22Rv1 (cell line): ENCODE measurements around the gene MFN2.

Experiments used
- ZFX ChIP-seq: fragments of 450-650 bp; IDR thresholded peaks from 2 replicates; pipeline ENCODE4 v1.6.1; 2017; ENCODE audit warnings: antibody characterized with exemption, borderline replicate concordance
- TF ChIP-seq, protein P1 (sequence below): fragments of 450-650 bp; IDR thresholded peaks from 2 replicates; pipeline ENCODE4 v1.5.1; 2017; ENCODE audit warnings: mild to moderate bottlenecking

DNA sequence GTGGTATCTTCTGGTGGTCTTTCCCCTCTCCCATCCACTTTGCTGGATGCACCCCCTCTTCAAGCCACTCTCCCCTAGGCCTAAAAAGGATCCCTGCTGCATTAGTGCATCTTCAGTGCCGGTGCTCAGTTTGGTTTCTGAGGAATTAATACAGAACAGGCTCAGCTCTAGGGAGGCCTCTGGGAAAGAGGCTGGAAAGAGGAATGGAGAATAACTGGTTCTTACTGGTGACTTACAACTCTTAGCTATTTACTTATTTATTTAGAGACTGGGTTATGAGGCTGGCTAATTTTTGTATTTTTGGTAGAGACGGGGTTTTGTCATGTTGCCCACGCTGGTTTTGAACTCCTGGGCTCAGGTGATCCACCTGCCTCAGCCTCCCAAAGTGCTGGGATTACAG lies 19.0 kb downstream of the MFN2 start:
- TF ChIP-seq, protein P1, sequence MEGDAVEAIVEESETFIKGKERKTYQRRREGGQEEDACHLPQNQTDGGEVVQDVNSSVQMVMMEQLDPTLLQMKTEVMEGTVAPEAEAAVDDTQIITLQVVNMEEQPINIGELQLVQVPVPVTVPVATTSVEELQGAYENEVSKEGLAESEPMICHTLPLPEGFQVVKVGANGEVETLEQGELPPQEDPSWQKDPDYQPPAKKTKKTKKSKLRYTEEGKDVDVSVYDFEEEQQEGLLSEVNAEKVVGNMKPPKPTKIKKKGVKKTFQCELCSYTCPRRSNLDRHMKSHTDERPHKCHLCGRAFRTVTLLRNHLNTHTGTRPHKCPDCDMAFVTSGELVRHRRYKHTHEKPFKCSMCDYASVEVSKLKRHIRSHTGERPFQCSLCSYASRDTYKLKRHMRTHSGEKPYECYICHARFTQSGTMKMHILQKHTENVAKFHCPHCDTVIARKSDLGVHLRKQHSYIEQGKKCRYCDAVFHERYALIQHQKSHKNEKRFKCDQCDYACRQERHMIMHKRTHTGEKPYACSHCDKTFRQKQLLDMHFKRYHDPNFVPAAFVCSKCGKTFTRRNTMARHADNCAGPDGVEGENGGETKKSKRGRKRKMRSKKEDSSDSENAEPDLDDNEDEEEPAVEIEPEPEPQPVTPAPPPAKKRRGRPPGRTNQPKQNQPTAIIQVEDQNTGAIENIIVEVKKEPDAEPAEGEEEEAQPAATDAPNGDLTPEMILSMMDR = no peak
- TF ChIP-seq ZFX = no peak
